Ramos (cell line): ENCODE data around the gene TRIP13.
"Not testable (repeated sequence)": the region's sequence is repeated elsewhere in the genome, so short reads cannot be mapped to it uniquely, and the experiment has no call there.

ENCODE experiments used
- in situ Hi-C: fragments of 300-500 bp; cut with MboI; formaldehyde crosslinking; loops from one replicate; pipeline ENCODE4 v1.14.3; 2022; ENCODE audit warnings: low sequenced_read_pairs; ENCODE audit not compliant: unreplicated experiment

Gene TRIP13, protein sequence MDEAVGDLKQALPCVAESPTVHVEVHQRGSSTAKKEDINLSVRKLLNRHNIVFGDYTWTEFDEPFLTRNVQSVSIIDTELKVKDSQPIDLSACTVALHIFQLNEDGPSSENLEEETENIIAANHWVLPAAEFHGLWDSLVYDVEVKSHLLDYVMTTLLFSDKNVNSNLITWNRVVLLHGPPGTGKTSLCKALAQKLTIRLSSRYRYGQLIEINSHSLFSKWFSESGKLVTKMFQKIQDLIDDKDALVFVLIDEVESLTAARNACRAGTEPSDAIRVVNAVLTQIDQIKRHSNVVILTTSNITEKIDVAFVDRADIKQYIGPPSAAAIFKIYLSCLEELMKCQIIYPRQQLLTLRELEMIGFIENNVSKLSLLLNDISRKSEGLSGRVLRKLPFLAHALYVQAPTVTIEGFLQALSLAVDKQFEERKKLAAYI

DNA sequence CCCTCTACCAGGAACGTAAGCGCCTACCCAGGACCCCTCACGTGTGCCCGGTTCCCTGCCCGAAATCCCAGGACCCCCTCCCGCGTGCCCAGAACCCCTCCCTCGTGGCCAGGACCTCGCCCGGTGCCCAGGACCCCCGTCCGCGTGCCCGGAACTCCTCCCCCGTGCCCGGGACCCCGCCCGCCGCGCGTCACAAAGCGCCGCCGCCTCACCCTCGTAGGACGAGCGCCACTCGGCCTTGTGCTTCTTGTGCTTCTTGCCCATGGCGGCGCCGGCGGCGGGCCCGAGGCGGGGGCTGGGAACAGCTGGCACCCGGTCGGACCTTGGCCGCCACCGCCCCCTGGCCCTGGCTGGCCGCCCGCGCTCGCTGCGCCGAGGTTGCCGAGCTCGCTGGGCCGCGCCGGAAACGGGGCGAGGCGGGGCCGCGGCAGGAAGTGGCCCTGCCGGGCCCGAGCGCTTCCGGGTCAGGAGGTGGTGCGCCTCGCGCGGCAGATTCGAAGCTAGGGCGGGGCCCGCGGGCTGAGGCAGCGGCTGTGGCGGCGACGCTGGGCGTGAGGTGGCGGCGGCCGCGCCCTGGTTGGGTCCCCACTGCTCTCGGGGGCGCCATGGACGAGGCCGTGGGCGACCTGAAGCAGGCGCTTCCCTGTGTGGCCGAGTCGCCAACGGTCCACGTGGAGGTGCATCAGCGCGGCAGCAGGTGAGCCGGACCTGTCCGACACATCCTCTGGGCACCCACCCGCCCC lies at the start of gene TRIP13, which contains the start of gene BRD9:
TSS of gene TRIP13 (plus strand) at position 491 of the 743 bp plus-strand sequence. CDS start at position 606, 115 bp downstream.
TSS of gene BRD9 (minus strand) at position 408 of the 743 bp plus-strand sequence. CDS start at position 264, 144 bp downstream.
- in situ Hi-C loops = no loop called here

DNA sequence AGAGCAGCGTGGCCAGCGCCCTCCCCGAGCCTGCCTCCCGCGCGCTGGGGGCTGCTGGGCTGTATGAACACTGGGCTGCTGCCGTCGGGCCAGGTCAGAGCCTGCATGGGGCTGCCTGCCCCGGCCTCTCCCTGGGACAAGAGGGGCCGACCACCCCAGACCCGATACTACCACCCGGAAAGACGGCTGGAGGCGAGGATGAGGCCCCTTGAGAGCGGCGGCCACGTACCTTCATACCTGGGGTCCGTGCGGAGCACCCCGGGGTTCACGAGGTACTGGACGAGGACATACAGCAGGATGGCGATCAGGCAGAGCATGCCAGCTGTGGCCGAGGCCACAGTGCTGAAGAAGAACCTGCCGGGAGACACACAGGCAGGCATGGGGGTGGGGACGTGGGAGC lies 49.3 kb upstream of the TRIP13 start:
- in situ Hi-C loops = not testable (repeated sequence)

DNA sequence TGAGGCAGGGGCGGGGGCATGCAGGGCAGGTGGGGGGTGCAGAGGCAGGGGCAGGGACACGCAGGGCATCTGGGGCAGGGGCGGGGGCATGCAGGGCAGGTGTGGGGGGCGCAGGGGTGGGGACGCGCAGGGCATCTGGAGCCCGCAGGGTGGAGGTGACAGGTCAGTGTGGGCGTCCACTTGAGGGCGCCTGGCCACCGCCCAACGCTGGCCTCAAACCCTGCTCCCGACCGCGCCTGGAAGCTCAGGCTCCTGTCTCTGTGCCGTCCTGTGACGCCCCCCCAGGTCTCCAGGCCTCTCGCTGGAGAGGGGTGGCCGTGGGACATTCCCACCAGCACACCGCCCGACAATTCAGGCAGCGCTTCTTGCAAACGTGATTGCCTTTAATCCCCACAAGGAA lies 48.8 kb upstream of the TRIP13 start:
- in situ Hi-C loops = not testable (repeated sequence)

DNA sequence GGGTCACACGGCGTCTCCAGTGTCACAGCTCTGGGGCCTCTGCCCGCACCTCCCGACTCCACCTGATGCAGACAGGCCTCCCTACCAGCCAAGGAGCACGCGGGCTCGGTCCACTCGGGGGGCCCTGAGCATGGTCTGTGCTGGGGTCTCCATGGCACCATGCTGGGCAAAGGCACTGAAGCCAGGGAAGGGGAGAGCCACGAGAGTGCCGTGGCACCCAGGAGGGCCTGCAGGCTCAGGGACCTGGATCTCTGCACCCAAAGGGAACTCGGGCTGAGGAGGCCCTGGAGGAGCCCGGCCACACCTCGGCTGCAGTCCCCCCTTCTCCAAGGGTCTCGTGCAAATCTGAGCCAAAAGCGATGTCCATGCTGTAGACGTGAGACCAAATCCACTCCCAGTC lies 48.3 kb upstream of the TRIP13 start:
- in situ Hi-C loops = not testable (repeated sequence)

DNA sequence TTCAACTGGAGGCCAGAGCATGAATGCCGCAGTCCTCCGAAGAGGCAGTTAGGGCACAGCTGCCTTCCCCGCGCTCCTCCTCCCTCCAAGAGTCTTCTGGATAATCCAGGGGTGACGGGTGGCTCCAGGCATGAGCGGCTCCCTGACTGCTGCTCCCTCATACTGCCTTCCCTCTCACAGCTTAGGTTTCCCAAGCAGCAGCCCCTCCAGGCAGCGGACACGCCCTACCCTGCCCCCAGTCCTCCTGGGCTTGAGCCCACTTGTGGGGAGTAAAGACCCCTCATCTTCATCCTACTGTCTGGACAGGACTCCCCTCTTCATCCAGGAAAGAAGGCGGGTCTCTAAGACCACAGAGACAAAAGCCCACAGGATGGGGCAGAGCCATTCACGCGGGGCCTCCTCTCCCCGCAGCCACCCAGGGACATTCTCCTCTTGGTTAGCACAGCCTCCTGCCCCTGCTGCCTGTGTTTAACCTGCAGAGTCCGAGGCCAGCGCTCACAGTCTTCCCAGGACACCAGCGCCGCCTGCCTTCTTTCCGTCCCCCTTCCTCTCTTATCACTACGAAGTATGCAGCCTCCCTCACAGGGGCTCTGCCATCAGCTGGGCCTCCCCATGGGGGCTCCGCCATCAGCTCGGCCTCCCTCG lies 47.5 kb upstream of the TRIP13 start:
- in situ Hi-C loops = not testable (repeated sequence)

DNA sequence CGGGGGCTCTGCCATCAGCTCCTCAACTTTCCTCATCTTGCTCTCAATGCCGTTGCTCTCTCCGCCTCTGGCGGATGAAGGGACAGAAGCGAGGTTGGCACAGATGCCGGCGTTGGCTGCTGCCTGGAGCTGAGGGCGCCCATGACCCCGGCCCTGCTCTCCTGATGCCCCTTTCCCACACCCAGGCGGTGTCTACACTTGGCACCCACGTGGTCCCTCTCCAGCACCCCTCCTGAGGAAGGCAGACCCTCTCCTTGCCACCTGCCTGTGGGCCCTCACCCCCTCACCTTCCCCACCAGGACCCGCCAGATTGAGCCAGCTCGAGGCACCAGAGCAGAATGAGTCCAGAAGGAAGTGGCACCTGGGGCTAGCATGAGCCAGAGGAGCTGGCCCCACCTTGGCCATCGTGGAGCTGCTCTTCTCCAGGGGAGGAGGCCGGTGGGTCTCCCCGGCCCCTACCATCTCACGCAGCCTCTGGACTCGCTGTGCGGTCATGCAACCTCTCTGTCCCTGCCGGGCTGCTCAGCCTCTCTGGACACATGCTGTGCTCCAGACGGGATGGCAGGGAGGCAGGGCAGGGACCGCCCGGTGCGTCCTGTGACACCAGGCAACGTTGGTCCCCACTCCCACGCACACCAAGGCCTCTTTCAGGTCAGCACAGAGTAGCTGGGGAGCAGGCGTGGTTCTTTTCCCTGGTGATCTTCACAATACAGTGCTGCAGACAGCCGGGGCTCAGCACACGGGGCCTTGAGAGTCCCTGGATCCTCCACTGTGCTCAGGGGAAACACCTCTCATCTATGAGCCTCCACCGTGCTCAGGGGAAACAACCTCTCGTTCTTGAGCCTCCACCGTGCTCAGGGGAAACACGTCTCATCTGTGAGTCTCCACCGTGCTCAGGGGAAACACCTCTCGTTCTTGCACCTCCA lies 46.7 kb upstream of the TRIP13 start:
- in situ Hi-C loops = not testable (repeated sequence)

DNA sequence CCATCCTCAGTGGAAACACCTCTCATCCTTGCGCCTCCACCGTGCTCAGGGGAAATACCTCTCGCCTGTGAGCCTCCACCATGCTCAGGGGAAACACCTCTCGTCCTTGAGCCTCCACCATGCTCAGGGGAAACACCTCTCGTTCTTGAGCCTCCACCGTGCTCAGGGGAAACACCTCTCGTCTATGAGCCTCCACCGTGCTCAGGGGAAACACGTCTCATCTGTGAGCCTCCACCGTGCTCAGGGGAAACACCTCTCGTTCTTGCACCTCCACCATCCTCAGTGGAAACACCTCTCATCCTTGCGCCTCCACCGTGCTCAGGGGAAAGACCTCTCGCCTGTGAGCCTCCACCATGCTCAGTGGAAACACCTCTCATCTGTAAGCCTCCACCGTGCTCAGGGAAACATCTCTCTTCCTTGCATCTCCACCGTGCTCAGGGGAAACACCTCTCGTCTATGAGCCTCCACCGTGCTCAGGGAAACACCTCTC lies 46.0 kb upstream of the TRIP13 start:
- in situ Hi-C loops = not testable (repeated sequence)

DNA sequence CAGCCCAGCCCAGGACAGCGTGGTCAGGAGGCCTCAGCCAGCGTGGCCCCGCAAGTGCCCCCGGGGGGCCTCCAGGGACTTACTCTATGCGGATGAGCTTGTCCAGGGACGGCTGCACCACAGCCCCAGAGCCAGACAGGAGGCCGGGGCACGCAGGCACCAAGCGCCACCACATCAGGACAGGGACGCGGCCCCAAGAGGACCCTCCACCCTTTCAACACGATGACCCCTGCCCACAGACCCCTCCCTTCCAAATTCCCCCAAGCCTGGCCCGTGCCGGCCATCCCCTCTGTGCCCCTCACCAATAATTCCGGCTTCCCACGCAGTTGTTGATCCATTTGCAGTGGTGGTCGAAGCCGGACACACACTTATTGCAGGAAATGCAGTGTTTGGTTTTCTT lies 45.5 kb upstream of the TRIP13 start:
- in situ Hi-C loops = not testable (repeated sequence)

DNA sequence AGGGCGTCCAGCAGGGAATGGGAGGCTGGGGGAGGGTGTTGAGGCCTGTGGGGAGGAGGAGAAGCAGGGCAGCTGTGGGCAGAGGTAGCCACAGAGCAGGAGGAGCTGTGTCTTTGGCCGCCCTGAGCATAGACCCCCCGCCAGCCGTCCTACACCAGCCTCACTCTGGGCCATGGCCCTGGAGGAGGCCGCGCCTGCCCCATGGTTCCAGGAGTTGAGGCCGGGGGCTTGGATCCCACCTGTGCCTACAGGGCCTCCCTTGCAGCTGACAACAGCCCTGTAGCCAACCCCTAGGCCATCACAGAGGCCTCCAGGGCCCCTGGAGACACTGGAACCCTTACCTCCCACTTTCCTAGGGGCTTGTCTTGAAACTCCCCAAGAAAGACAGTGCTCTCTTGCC lies 44.9 kb upstream of the TRIP13 start:
- in situ Hi-C loops = not testable (repeated sequence)

DNA sequence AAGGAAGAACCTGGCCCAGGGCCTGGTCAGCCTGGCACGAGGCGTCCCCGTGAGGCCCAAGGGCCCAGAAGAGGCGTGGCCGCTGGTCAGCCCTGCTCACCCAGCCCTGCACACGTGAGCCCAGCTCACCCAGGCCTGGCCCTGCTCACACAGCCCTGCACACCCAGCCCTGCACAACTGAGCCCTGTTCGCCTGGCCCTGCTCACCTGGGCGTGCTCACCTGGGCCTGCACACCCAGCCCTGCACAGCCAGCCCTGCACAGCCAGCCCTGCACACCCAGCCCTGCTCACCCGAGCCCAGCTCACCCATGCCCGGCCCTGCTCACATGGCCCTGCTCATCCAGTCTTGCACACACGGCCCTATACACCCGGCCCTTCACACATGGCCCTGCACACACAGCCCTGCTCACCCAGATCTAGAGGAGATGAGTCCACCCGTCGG lies 44.0 kb upstream of the TRIP13 start:
- in situ Hi-C loops = no loop called here

DNA sequence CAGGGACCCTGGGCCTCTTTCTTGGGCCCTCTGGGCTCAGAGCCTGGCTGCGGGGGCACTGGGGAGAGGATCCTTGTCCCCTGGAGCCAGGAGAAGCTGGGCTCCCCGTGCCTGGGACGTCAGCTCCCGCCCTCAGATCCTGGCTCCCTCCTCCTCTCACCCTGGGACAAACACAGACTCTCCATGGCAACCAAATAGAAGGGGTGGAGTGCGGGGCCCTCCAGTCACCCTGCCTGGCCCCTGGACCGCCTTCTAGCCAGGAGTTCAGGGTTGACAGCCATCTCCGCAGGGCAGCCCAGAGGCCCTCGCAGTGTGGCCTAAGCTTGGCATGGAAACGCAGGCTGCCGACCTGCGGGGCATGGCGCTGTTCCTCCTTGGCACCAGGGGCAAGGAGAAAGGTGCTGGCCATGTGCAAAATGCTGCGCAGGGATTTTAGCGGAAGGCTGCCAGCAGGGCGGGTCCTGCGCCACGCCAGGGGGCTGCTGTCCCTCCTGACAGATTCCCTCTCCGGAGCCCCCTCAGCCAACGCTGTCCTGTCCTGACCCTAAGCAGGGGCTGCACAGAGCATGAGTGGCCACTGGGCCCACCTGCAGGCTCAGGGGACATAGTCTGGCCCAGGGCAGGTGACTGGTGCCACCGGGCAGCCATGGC lies 42.9 kb upstream of the TRIP13 start:
- in situ Hi-C loops = no loop called here

DNA sequence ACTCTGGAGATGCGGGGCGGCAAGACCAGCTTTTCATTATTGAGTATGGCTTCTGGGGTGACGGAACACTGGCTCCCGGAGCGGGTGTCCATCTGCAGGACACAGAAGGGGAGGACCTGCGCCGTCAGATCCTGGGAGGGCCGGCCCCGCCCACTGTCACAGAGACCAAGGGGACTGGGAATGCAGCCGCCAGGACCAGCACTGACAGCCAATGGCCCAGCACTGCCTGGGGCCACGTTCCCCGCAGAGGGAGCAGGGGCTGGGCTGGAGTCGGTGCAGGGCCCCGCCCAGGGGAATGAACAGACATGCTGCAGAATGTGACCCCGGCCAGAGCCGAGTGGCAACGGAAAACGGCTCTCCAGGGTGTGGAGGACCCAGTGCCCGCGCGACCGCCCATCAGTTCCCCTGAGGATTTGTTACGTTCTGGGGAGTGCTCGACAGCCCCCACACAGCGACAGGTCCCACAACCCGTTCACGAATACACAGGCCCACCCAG lies 42.1 kb upstream of the TRIP13 start, which contains the start of gene ZDHHC11:
TSS of gene ZDHHC11 (minus strand) at position 476 of the 496 bp plus-strand sequence. CDS start at position 92, 384 bp downstream.
- in situ Hi-C loops = no loop called here

DNA sequence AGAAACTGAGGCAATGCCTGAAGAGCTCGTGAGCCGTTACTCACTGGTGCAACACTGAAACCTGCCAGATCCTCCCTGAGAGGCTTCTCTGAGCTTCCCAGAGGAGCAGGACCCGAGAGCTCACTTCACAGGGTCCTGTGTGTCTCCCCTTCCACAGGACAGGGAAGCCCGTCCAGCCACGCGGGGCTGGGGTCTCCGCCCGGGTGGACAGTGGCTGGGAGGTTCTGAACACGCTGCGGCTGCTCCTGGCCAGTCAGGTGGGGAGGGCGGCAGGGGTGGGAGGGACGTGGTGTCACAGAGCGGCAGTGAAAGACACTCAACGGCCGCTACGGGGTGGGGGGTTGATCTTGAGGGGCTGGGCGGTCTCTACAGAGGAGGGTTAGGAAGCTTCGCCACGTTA lies 41.6 kb upstream of the TRIP13 start:
- in situ Hi-C loops = no loop called here

DNA sequence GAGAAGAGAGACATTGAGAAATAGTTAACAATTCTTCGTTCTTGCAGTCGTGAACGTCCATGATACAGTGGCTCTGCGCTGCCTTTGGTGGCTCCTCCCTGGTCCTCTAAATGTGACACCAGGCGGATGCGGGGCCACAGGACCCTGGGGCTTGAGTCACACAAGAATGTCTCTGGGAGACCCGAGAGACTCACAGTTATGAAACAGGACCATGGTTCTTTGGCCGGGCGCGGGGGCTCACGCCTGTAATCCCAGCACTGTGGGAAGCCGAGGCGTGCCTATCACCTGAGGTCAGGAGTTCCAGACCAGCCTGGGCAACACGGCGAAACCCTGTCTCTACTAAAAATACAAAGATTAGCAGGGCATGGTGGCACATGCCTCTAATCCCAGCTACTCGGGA lies 41.1 kb upstream of the TRIP13 start:
- in situ Hi-C loops = no loop called here

DNA sequence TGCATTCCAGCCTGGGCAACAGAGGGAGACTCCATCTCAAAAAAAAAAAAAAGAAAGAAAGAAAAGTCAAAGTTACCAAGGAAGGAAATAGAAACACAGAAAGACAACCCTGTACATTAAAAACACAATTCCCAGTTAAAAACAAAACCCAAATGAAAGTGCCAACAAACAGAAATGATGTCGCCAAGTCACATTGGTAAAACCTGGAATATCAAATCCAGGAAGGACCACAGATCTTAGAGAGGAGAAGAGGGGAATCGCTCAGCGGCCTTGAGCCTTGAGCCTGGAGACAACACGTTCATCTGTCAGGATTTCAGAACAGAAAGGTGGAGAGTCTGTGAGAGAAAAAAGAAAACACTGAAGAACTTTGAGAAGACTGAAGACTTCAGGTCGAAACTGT lies 40.7 kb upstream of the TRIP13 start:
- in situ Hi-C loops = no loop called here

DNA sequence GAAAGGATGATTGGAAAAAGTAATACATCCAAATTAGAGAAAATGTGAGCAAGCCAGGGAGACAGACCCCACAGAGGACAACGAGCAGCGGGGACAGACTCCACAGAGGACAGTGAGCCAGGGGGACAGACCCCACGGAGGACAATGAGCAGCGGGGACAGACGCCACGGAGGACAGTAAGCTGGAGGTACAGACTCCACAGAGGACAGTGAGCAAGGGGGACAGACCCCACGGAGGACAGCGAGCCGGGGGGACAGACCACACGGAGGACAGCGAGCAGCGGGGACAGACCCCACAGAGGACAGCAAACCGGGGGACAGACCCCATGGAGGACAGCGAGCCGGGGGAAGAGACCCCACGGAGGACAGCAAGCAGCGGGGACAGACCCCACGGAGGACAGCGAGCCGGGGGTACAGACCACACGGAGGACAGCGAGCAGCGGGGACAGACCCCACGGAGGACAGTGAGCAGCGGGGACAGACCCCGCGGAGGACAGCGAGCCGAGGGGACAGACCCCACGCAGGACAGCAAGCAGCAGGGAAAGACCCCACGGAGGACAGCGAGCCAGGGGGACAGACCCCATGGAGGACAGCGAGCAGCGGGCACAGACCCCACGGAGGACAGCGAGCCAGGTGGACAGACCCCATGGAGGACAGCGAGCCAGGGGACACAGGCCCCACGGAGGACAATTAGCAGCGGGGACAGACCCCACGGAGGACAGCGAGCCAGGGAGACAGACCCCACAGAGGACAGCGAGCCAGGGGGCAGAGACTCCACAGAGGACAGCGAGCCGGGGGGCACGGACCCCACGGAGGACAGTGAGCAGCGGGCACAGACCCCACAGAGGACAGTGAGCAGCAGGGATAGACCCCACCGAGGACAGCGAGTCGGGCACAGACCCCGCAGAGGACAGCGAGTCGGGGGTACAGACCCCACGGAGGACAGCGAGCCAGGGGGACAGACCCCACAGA lies 40.0 kb upstream of the TRIP13 start:
- in situ Hi-C loops = no loop called here

DNA sequence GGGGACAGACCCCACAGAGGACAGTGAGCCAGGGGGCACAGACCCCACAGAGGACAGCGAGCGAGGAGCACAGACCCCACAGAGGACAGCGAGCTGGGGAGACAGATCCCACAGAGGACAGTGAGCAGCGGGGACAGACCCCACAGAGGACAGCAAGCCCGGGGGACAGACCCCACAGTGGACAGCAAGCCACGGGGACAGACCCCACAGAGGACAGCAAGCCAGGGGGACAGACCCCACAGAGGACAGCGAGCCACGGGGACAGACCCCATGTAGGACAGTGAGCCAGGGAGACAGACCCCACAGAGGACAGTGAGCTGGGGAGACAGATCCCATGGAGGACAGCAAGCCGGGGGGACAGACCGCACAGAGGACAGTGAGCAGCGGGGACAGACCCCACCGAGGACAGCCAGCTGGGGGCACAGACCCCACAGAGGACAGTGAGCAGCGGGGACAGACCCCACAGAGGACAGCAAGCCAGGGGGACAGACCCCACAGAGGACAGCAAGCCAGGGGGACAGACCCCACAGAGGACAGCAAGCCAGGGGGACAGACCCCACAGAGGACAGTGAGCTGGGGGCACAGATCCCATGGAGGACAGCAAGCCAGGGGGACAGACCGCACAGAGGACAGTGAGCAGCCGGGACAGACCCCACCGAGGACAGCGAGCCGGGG lies 39.1 kb upstream of the TRIP13 start:
- in situ Hi-C loops = not testable (repeated sequence)
